PC-9 (cell line): Measurements from ENCODE around the gene PLEKHM2. TPM values are rescaled to one million over a fixed set of nuclear protein-coding genes. Genes with fewer than 3 reads are reported as not detected.

Source experiments
- BruUV-seq: library from RNA; stranded (reverse); fragments of 400-500 nt; replicated peaks from 2 replicates; lab custom pipeline; 2021; lab: Mats Ljungman, UMichigan
- CTCF ChIA-PET: fragments of 300-600 bp; sonication (Branson Sonifier 250); formaldehyde crosslinking; loops from one replicate; lab custom pipeline; 2022; ENCODE audit warnings: antibody characterized with exemption; lab: Charles Lee
- POLR2A ChIA-PET: fragments of 300-600 bp; sonication (Branson Sonifier 250); formaldehyde crosslinking; loops from one replicate; lab custom pipeline; 2022; ENCODE audit warnings: antibody characterized with exemption; ENCODE audit not compliant: unreplicated experiment; lab: Charles Lee
- DNase-seq, 2 experiments: peaks; one replicate each; pipeline versions ENCODE4 v3.0.0 to v3.0.0-alpha.2; 2015 to 2022; ENCODE audit warnings: mixed read lengths in 1 of 2
- H2AFZ ChIP-seq: fragments of 200-600 bp; sonication (generic); 2 replicates; pipeline ENCODE4 v1.8.1; 2017; ENCODE audit warnings: antibody characterized with exemption
- H3F3A ChIP-seq: fragments of 200-600 bp; sonication (generic); 2 replicates; pipeline ENCODE4 v1.8.1; 2017; ENCODE audit warnings: antibody characterized with exemption, mild to moderate bottlenecking, low read depth; ENCODE audit not compliant: insufficient read depth
- H3K27ac ChIP-seq: fragments of 200-600 bp; sonication (generic); 2 replicates; pipeline ENCODE4 v1.6.1; 2016; ENCODE audit warnings: mixed run types
- H3K27me3 ChIP-seq: fragments of 200-600 bp; sonication (generic); 2 replicates; pipeline ENCODE4 v1.6.1; 2016; ENCODE audit warnings: low read depth, mixed run types; ENCODE audit not compliant: insufficient read depth
- H3K36me3 ChIP-seq: fragments of 200-600 bp; sonication (generic); 2 replicates; pipeline ENCODE4 v1.6.1; 2016; ENCODE audit warnings: low read depth, mixed run types
- H3K4me1 ChIP-seq: fragments of 200-600 bp; sonication (generic); replicated peaks from 2 replicates; pipeline ENCODE4 v1.6.1; 2016; ENCODE audit warnings: mixed run types; ENCODE audit not compliant: insufficient read depth
- H3K4me2 ChIP-seq: fragments of 200-600 bp; sonication (generic); 2 replicates; pipeline ENCODE4 v1.6.1; 2017; ENCODE audit warnings: mixed run types
- H3K4me3 ChIP-seq: fragments of 200-600 bp; sonication (generic); 2 replicates; pipeline ENCODE4 v1.6.1; 2016; ENCODE audit warnings: mixed run types
- H3K79me2 ChIP-seq: fragments of 200-600 bp; sonication (generic); 2 replicates; pipeline ENCODE4 v1.6.1; 2017; ENCODE audit warnings: low read depth, mixed run types
- H3K9me2 ChIP-seq: fragments of 200-600 bp; sonication (generic); 2 replicates; pipeline ENCODE4 v1.8.1; 2017; ENCODE audit warnings: mild to moderate bottlenecking; ENCODE audit not compliant: insufficient read depth
- H3K9me3 ChIP-seq: fragments of 200-600 bp; sonication (generic); 2 replicates; pipeline ENCODE4 v1.8.1; 2016; ENCODE audit warnings: low read depth; ENCODE audit not compliant: insufficient read depth
- H4K20me1 ChIP-seq: fragments of 200-600 bp; sonication (generic); 2 replicates; pipeline ENCODE4 v1.8.1; 2017; ENCODE audit not compliant: insufficient read depth
- EZH2 ChIP-seq: fragments of 200-600 bp; sonication (generic); IDR thresholded peaks from 2 replicates; pipeline ENCODE4 v1.8.0; 2017; ENCODE audit warnings: antibody characterized with exemption, low read depth
- intact Hi-C: fragments of 100-400 bp; cut with micrococcal nuclease; formaldehyde crosslinking; loops from one replicate; pipeline ENCODE4 v1.10.0; 2022; ENCODE audit not compliant: unreplicated experiment
- total RNA-seq: library from RNA; stranded (reverse); gene quantifications from 2 replicates; pipeline ENCODE4 v1.2.3, GENCODE V29; 2021
- TF ChIP-seq, protein P1 (sequence below): fragments of 200-600 bp; sonication (generic); conservative IDR thresholded peaks from 2 replicates; pipeline ENCODE4 v1.6.1; 2017; ENCODE audit warnings: mixed run types, antibody characterized with exemption, mild to moderate bottlenecking, moderate library complexity

PLEKHM2 gene
- total RNA-seq, 1 experiment from 2014 or later: 45.9 TPM

- no peak overlapping the region for H3K4me2 ChIP-seq
- ChIA-PET CTCF (no interaction called here), POLR2A (interaction anchor here (0.6 kb wide), 1 partner anchor 56 kb away, joined by 3 read pairs; no protein-coding TSS in a partner anchor)
- no peaks in the 10 kb centered on the region for H3K27me3 ChIP-seq
- no peaks in the 10 kb centered on the region for H3F3A ChIP-seq
- no peak overlapping the region for H3K27ac ChIP-seq
- no peak overlapping the region for H3K4me3 ChIP-seq
- no peaks in the 10 kb centered on the region for H3K9me2 ChIP-seq
- intact Hi-C loops: no loop called here
- peaks cover 45% of the 10 kb centered on the region for H3K79me2 ChIP-seq
- no peak for DNase-seq
- no TSS peak for BruUV-seq
- no peaks in the 10 kb centered on the region for H3K4me1 ChIP-seq
- no peak for TF ChIP-seq EZH2
- TF ChIP-seq, protein P1, sequence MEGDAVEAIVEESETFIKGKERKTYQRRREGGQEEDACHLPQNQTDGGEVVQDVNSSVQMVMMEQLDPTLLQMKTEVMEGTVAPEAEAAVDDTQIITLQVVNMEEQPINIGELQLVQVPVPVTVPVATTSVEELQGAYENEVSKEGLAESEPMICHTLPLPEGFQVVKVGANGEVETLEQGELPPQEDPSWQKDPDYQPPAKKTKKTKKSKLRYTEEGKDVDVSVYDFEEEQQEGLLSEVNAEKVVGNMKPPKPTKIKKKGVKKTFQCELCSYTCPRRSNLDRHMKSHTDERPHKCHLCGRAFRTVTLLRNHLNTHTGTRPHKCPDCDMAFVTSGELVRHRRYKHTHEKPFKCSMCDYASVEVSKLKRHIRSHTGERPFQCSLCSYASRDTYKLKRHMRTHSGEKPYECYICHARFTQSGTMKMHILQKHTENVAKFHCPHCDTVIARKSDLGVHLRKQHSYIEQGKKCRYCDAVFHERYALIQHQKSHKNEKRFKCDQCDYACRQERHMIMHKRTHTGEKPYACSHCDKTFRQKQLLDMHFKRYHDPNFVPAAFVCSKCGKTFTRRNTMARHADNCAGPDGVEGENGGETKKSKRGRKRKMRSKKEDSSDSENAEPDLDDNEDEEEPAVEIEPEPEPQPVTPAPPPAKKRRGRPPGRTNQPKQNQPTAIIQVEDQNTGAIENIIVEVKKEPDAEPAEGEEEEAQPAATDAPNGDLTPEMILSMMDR: no peak
- H2AFZ ChIP-seq: no peak overlapping the region
- H3K36me3 ChIP-seq: no peaks in the 10 kb centered on the region
- H3K9me3 ChIP-seq: no peaks in the 10 kb centered on the region
- no peaks in the 10 kb centered on the region for H4K20me1 ChIP-seq
Measured at GRCh38 chr1:15691434-15692032, 7.4 kb downstream of the PLEKHM2 start.

DNA sequence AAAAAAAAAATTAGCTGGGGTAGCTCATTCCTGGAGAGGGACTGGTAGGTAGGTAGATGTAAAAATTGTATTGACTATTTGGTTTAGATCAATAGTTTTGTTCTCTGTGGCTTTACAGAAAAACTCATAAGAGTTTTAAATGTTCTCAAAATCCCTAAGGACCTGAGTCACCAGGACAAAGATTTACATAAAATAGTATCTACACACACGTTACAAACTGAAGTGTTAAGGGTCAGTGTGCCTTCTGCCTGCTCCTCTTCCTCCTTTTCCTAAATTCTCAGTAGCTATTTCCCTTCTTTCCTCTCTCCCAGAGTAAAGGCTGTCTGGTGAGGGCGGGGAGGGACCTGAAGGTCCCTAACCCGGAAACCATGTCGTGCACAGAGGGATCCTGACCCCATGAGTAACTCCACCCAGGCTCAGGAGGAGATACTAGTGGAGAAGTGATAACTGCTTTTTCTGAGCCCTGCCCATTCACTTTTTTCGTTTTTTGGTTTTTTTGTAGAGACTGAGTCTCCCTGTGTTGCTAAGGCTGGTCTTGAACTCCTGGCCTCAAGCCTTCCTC lies 8.1 kb downstream of the PLEKHM2 start:
- Histone ChIP-seq H3K9me2 (no peaks in the 10 kb centered on the region), H3K4me2 (no peak overlapping the region), H3K4me1 (no peaks in the 10 kb centered on the region), H3F3A (no peaks in the 10 kb centered on the region), H3K36me3 (no peaks in the 10 kb centered on the region), H2AFZ (no peak overlapping the region), H3K4me3 (no peak overlapping the region), H3K9me3 (no peaks in the 10 kb centered on the region), H3K27me3 (no peaks in the 10 kb centered on the region), H4K20me1 (no peaks in the 10 kb centered on the region), H3K27ac (no peak overlapping the region), H3K79me2 (peaks cover 39% of the 10 kb centered on the region)
- ChIA-PET POLR2A (interaction anchor here (0.6 kb wide), 2 partner anchors 12 to 55 kb away, joined by 3 to 7 read pairs; no protein-coding TSS in a partner anchor), CTCF (no interaction called here)
- DNase-seq: no peak
- BruUV-seq: no TSS peak
- TF ChIP-seq, protein P1: no peak
- TF ChIP-seq EZH2: no peak
- intact Hi-C loops: no loop called here

GRCh38 chr1:15693371-15693770 lies 9.3 kb downstream of the PLEKHM2 start:
- no peaks in the 10 kb centered on the region for H3K4me1 ChIP-seq
- intact Hi-C loops: no loop called here
- no peak overlapping the region for H3K27ac ChIP-seq
- no peaks in the 10 kb centered on the region for H4K20me1 ChIP-seq
- no peak overlapping the region for H3K4me3 ChIP-seq
- no TSS peak for BruUV-seq
- ChIA-PET CTCF (interaction anchor here (0.6 kb wide), 1 partner anchor 122 kb away, joined by 3 read pairs; no protein-coding TSS in a partner anchor), POLR2A (no interaction called here)
- H3F3A ChIP-seq: no peaks in the 10 kb centered on the region
- no peaks in the 10 kb centered on the region for H3K36me3 ChIP-seq
- TF ChIP-seq, protein P1: no peak
- TF ChIP-seq EZH2: no peak
- no peak overlapping the region for H2AFZ ChIP-seq
- H3K9me2 ChIP-seq: no peaks in the 10 kb centered on the region
- peaks cover 27% of the 10 kb centered on the region; the same call in 1 of the 2 replicates for H3K79me2 ChIP-seq
- no peaks in the 10 kb centered on the region for H3K9me3 ChIP-seq
- DNase-seq: no peak
- no peaks in the 10 kb centered on the region for H3K27me3 ChIP-seq
- no peak overlapping the region for H3K4me2 ChIP-seq
